NCI-H226 (cell line): Measurements from ENCODE around the gene RNASE11.
"Not testable (repeated sequence)": the region's sequence is repeated elsewhere in the genome, so short reads cannot be mapped to it uniquely, and the experiment has no call there.

Source experiments
- DNase-seq: peaks from one replicate; pipeline ENCODE4 v3.0.0-alpha.2; 2015

The RNASE11 gene

DNA sequence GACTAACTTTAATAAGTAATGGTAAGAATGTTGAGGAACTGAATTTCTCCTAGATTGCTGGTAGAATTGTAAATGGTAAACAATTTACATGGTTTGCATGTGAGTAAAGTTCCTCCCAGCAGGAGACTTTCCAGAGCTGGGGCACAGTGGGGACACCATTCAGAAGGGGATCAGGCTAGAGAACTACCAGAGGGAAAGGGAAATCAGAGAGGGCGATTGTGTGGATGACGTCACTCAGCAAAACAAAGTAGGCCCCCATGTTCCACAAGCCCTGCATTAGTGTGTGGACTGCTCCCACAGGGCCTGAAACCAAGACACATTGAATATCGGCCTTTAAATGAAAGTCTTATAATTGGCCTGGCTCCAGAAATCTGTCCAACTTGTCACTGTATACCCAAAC lies 9.5 kb downstream of the RNASE11 start:
- DNase-seq = no peak

DNA sequence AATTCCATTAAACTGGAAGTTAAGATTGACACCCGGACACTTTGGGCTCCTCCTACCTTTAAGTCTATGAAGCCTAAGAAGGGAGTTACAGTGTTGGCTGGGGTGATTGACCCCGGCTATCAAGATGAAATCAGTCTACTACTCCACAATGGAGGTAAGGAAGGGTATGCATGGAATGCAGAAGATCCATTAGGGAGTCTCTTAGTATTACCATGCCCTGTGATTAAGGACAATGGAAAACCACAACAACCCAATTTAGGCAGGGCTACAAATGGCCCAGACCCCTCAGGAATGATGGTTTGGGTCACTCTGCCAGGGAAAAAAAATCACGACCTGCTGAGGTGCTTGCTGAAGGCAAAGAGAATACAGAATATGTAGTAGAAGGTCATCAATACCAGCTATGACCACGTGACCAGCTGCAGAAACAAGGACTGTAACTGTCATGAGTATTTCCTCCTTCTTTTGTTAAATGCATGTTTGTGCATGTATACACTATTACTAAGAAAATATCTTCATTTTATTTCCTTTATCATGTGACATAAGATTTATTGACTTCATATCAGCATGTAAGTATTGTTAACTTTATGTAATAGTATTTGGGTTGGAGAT lies 15.3 kb downstream of the RNASE11 start:
- DNase-seq = not testable (repeated sequence)

GRCh38 chr14:20570720-20571119 lies 17.1 kb downstream of the RNASE11 start:
- DNase-seq = not testable (repeated sequence)

DNA sequence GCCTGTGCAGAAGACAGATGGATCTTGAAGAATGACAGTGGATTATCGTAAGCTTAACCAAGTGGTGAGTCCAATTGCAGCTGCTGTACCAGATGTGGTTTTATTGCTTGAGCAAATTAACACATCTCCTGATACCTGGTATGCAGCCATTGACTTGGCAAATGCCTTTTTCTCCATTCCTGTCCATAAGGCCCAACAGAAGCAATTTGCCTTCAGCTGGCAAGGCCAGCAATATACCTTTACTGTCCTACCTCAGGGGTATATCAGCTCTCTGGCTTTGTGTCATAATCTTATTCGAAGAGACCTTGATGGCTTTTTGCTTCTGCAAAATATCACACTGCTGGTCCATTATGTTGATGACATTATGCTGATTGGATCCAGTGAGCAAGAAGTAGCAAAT lies 17.9 kb downstream of the RNASE11 start:
- DNase-seq = not testable (repeated sequence)

DNA sequence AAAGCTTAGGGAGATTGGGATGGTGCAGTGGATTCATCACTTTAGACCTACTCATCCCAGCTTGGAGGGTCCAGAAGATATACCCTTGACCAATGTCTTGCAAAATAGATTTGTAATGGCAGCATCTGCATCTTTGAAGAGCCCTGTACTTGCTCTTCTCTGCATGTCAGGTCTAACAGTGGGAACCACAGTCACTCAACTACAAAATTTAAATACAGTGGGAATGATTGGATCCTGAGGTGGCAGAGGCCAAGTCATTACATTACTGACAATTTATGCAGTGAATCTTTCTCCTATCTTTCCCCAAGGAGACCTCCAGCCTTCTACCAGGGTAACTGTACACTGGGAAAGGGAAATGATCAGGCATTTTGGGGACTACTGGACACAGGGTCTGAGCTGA lies 18.7 kb downstream of the RNASE11 start:
- DNase-seq = no peak

- DNase-seq = no peak
Observed at GRCh38 chr14:20568393-20568792, 19.4 kb downstream of the RNASE11 start.

GRCh38 chr14:20567199-20567598 lies 20.6 kb downstream of the RNASE11 start:
- not testable (repeated sequence) for DNase-seq

- DNase-seq = no peak
Observed at GRCh38 chr14:20564501-20564997, 23.3 kb downstream of the RNASE11 start.

DNA sequence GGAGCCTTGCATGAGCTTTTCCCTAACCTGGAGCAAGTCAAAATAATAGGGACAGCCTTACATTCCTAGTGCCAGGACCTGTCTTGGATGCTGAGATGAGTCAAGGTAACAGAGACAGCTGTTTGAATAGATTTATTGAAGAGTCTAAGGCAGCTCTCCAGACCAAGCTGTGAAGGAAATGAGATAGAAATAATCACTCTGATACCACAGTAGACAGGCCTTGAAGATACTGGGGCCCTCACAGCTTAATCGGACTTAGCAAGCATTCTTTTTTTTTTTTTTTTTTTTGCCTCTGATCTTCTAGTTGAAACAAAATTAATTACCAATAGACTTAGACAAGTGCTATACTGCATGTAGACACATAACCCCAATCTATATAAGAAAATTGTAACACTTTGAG lies 23.8 kb downstream of the RNASE11 start:
- no peak for DNase-seq

DNA sequence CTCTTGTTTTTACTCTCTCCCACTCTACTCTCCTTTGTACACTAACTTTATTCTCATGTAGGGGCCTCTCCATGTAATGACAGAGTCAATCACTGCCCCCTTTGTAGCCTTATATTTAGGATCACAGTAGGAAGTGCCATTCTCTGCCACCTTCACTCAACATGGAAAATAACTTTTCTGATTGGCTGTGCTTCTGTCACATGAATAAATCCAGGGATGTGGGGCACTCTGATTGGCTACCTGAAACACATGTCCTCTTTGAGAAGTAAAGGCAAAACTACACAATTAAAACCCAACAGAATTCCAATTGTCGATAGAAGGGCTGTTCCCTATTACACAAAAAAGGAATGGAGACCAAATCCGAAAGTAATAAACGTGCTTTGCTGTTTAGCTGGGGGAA lies 26.8 kb downstream of the RNASE11 start, which contains the start of gene RNASE9:
Gene RNASE9 (minus strand): TSS at position 87 of the 400 bp plus-strand sequence.
- no peak for DNase-seq

DNA sequence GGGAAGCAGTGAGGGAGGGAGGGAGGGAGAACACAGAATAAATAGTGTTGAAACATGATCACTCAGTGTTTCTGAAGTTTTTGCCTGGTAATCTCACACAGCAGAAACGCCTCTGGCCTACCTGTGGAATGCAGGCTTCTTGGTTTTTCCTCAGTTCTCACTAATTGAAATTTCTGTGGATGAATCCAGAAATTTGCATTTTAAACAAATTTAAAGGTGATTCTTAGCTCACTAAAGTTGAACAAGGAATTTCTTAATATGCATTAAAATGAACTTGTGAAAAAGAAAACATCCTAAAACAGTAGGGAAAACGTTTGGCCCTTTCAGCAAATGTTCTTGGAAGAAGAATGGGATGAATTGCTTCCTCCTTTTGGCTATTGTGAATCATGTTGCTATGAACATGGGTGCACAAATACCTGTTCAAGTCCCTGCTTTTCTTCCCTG lies 28.3 kb downstream of the RNASE11 start:
- DNase-seq = no peak

DNA sequence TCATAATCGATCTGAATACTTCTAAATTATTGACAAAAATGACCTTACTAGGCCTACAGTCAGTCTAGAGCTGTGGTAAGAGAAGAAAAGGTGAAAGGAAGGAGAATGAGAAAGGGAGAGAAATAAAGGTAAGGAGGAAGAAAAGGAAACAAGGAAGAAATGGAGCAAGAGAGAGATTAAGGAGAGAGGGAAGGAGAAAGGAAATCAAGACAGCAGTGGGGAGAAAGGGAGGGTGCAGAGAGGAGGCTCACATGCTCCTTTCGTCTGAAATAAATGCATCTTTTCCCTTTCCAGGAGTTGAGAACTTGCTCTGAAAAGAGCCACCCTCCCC lies 30.6 kb downstream of the RNASE11 start:
- DNase-seq = no peak

DNA sequence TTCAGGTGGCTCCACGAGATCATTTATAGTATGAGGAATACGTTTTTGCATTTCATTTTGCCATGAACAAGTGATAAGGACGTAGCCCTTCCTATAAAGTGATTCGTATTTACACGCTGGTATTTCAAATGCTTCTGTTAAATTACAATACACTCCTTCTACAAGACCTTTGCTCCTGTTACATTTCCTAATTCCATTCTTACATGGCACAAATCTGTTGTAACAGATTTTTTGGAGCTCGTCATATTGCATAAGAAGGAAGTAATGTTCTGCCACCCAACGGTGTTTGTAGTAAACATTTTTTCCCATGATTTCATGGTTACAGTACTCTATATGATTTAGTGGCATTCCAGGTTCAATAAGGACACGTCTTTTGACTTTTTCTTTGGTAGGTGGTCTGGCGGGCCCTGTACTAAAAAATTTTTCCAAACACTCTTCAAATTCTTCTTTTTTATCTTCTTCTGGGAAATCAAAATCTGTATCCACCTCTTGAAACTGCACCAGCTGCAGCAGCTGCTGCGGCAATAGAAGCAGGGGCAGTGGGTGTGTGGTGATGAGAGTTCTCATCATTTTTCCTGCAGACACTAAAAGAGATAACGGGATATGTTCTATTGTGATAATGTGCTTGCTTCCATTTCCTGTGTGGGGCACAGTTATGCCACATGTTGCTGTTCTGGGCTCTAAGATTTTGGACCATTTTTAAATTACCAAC lies 31.1 kb downstream of the RNASE11 start:
- no peak for DNase-seq

- no peak for DNase-seq
Observed at GRCh38 chr14:20555845-20556244, 32.0 kb downstream of the RNASE11 start.

- DNase-seq = no peak
Observed at GRCh38 chr14:20553024-20553423, 34.8 kb downstream of the RNASE11 start.

- DNase-seq = no peak
Observed at GRCh38 chr14:20551606-20552005, 36.2 kb downstream of the RNASE11 start.

GRCh38 chr14:20550926-20551325 lies 36.9 kb downstream of the RNASE11 start:
- DNase-seq = no peak

DNA sequence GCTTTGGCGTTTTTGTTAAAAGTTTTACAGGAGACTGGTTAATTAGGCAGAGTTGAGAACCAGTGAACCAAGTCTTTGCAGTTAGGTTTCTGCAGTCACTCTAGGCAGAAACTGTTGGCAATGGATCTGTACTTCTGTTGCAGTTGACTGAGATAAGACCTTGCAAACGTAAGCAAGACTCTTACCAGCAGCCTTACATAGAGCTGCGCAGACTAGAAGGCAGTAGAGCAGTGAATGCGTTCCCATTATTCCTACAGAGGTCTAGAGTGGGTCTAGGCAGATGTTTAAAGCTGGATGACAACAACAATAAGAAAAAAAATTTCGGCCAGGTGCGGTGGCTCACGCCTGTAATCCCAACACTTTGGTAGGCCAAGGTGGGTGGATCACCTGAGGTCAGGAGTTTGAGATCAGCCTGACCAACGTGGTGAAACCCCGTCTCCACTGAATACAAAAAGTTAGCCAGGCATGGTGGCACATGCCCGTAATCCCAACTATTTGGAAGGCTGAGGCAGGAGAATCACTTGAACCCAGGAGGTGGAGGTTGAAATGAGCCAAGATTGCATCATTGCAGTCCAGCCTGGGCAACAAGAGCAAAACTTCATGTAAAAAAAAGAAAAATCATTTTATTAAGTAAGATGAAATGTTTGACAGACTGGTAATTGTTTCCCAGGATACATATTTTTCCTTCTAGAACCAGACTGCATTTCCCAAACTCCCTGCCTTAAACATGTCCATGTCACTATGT lies 39.2 kb downstream of the RNASE11 start:
- no peak for DNase-seq

GRCh38 chr14:20546877-20547276 lies 40.9 kb downstream of the RNASE11 start:
- no peak for DNase-seq

DNA sequence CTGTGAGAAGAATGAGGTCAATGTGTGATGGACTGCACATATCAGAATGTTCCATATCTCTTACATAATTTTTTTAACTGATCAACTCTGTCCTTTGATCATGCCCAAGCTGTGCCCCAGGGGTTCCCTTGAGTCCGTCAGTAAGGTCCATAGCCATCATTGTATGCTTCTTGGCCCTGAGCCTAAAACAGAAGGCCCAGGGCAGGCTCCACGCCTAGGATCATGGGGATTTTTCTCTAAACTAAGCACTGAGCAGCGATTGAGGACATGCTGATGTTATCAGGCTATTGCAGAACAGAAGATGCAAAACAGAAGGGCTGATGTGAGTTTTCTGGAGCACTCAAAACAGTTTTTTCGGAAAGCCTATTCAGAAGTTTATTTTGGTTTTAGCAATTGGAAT lies 47.9 kb downstream of the RNASE11 start:
- no peak for DNase-seq
